ENCODE data around the gene LDB3.

DNA sequence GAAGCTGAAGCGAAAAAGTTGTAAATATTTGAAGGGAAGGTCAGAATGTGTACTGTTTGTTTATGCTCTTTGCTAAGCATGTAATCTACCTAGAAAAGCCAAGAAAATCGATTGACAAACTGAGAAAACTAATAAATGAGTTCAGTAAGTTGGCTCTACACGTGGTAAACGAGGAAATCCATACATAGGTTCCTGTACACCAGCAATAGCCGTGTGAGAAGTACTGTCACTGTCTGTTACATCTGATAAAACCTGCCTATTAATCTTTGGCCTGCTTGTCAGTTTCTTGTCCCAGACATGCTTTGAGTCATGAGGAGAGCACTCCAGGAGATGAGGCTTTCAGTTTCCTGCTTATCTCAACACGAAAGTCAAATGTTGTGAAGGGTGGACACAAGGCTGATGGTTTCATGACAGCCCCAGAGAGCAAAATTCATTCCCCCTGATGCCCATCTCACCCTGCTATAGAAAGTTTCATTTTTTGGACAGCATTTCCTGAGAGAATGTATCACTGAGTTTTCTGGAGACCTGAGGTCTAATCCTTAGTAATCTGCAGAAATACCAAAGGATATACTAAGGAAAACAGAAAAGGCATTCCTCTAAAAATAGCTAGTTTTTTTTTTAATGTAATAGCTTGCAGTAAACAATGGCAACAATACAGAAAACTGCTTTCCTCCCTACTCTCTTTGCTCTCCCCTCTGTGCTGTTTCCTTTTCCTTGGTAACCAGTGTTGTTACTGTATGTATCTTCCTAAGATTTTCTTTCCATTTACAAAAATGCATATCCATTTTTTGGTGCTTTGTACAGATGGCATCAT lies 107.0 kb downstream of the LDB3 start:
- TF ChIP-seq CTCF (IDR thresholded peaks at IDR 0.05) = no peak
- TF ChIP-seq, protein P1, sequence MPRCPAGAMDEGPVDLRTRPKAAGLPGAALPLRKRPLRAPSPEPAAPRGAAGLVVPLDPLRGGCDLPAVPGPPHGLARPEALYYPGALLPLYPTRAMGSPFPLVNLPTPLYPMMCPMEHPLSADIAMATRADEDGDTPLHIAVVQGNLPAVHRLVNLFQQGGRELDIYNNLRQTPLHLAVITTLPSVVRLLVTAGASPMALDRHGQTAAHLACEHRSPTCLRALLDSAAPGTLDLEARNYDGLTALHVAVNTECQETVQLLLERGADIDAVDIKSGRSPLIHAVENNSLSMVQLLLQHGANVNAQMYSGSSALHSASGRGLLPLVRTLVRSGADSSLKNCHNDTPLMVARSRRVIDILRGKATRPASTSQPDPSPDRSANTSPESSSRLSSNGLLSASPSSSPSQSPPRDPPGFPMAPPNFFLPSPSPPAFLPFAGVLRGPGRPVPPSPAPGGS (IDR thresholded peaks at IDR 0.05) = no peak

Data from A549 (cell line).